GM21423 (cell line): ENCODE results near the gene PGM5.
A peak's percentile ranks its signal among the peaks of the same experiment; 100 is the strongest.
"Not testable (repeated sequence)": the region's sequence is repeated elsewhere in the genome, so short reads cannot be mapped to it uniquely, and the experiment has no call there.

ENCODE experiments used
- ATAC-seq: cut with Tn5 transposase; IDR thresholded peaks from one replicate; pipeline ENCODE4 v1.9.1; 2021; ENCODE audit warnings: mild to moderate bottlenecking, moderate library complexity; ENCODE audit not compliant: unreplicated experiment

PGM5 gene

GRCh38 chr9:68375789-68376188 lies 19.4 kb downstream of the PGM5 start:
- not testable (repeated sequence) for ATAC-seq

- peak; percentile 93 for ATAC-seq
Observed at GRCh38 chr9:68377723-68378122, 21.3 kb downstream of the PGM5 start.

DNA sequence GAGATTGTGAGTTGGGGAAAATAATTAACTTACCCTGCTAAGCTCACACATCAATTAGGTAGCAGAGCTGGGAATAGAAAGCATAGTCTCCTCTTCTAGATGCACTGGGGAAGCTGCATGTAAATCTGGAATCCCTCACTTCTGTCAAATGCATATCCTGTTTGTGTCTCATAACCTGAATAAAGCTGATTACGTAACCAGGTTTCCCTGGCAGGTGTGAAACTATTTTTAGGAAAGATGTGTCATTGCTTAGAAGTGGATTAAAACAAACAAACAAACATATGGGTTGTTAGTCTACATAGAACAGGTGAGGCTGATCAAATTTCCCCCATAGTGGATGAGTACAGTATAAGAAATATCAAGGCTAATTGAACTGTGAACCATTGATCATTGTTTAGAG lies 27.5 kb downstream of the PGM5 start:
- not testable (repeated sequence) for ATAC-seq

GRCh38 chr9:68389558-68389957 lies 33.1 kb downstream of the PGM5 start:
- ATAC-seq: not testable (repeated sequence)

DNA sequence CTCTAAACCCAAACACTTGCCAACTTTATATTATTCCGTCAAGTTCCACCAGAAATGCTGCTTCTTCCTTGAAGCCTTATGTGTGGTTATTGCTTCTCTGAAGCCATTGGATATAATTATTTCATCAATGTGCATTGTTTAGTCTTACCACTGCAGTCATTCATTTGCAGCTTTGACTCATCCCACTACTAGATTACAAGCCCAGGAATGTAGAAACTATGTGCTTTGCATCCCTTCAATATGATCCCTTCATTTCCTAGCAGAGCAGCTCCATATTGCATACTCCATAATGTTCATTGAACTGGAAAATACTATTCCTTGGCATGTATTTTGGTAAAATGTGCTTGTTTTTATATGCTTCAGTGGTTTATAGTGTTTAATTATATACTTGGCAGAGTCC lies 34.3 kb downstream of the PGM5 start:
- not testable (repeated sequence) for ATAC-seq

- not testable (repeated sequence) for ATAC-seq
Observed at GRCh38 chr9:68396411-68397094, 40.1 kb downstream of the PGM5 start.

DNA sequence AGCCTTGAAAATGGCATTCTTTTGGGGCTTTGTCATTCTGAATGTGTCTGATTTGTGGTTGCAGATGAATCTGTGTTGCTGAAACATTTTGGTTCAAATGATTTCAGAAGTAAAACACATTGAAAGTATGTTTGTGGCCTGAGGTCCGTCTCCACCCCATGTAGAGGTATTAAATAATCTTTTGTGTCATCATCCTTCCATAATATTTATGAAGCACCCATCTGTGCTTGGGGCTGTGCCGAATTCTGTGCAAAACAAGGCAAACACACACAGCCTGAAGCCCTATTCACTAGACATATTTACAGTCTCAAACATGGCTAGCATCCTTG lies 40.6 kb downstream of the PGM5 start:
- not testable (repeated sequence) for ATAC-seq

DNA sequence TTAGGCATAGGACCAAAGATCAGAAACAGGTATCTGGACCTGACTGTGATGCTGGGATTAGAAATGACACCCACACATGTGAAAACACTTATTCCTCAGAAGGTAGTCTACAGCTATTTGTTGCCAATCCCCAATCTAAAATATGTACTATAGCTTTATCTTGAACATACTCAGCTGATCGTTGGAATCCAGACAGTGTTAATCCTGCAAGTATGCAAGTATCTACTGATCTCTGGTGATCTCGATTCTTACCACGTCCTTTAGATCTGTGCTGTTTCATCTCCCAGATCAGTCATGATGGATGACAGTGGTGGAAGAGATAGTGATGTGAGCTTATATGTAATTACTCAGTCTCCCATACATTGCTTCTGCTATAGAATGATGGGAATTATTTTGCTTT lies 41.4 kb downstream of the PGM5 start:
- ATAC-seq: not testable (repeated sequence)

DNA sequence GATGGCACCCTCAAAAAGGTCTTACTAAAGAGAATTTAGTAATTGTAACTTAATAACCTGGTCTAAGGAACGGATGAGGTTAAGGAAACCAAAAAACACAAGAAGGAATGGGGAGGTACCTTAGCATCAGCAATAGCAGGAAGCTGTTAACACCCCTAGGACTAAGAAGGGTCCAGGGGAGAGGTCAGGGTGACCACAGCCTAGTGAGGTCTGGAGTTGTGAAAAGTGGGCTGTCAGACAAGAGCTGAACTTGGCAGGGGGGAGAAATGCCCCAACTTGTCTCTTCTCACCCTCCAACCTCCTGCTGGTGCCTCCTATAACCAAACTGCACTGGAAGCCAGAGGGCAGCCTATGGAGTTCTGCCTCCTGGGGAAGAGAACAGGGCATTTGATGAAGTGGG lies 41.9 kb downstream of the PGM5 start:
- ATAC-seq: not testable (repeated sequence)

GRCh38 chr9:68404421-68405185 lies 48.2 kb downstream of the PGM5 start:
- not testable (repeated sequence) for ATAC-seq

GRCh38 chr9:68411865-68412264 lies 55.5 kb downstream of the PGM5 start:
- ATAC-seq: not testable (repeated sequence)

GRCh38 chr9:68412754-68413153 lies 56.3 kb downstream of the PGM5 start:
- not testable (repeated sequence) for ATAC-seq

GRCh38 chr9:68415065-68415464 lies 58.7 kb downstream of the PGM5 start:
- ATAC-seq: not testable (repeated sequence)

DNA sequence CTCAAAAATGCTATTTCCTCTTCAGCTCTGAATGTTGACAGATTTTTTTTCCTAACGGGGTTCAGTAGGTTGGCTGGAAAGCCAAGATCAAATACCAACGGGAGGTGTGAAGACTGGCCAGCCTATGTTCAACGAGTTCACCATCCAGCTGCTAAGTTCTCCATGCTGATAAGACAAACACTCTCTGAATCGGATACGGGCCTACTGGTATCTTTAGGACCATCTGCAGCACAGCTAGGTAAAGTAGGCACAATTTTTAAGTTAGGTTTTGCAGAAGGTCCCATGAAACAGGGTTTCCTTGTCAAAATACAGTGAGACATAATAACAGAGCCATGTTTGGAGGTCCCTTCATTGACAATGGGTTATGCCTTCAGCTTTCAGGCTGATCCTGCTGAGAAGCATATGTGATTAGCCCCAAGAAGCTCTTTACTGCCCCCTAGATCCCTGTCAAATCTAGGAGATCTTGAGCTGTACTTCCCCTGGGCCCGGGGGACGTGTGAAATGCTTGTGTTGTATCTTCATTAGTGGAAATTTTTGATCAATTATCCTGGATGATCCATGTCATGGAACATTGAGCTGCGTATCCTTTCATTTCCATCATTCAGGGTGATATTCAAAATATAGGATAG lies 60.6 kb downstream of the PGM5 start:
- no peak for ATAC-seq

GRCh38 chr9:68417762-68418161 lies 61.4 kb downstream of the PGM5 start:
- no peak for ATAC-seq

DNA sequence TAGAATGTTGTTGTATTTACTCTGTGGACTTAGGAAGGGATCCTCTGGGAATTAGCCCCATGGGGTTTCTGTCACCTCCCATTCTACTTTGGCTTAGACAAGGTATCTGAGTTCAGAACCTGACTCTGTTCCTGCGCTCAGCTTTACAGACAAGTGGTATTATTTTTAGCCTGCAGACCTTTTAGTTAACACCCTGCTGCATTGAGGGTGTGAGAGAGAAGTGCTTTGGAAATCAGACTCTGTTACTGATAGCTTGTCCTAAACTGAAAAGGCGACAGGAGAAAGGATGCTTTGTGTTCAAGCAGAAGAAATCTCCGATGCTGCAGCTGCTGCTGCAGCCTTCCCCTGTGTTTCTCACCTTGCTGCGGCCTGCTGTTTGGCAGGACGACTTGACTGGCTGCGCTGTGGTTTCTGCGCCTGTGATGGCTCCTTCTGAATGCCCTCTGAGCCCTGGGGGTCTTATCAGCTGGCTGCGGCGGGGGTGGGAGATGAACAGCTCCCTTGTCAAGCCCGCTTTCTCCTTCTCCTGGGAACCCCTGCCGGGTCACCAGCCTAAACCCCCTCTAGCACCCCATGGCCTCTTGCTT lies 61.9 kb downstream of the PGM5 start:
- no peak for ATAC-seq

- no peak for ATAC-seq
Observed at GRCh38 chr9:68419901-68420300, 63.5 kb downstream of the PGM5 start.

- no peak for ATAC-seq
Observed at GRCh38 chr9:68426755-68427154, 70.3 kb downstream of the PGM5 start.

- ATAC-seq: no peak
Observed at GRCh38 chr9:68427216-68427977, 71.0 kb downstream of the PGM5 start.

DNA sequence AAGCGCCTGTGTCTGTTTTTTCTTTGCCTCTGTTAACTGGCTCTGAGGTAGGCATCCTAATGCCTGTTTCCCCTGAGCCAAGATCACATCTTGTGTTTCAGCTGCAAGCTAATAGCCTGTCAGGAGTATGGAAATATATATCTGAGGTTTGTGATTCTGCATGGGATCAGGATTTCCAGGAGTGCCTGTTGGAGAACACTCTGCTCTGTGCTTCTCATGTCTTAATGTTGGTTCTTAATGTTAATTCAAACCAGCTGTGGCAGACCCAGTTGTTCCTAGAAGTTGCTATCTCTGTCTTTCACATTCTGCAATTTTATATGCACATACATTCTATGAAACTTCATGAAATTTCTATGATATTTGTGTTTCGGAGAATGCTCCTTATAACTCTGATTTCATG lies 72.1 kb downstream of the PGM5 start:
- no peak for ATAC-seq

DNA sequence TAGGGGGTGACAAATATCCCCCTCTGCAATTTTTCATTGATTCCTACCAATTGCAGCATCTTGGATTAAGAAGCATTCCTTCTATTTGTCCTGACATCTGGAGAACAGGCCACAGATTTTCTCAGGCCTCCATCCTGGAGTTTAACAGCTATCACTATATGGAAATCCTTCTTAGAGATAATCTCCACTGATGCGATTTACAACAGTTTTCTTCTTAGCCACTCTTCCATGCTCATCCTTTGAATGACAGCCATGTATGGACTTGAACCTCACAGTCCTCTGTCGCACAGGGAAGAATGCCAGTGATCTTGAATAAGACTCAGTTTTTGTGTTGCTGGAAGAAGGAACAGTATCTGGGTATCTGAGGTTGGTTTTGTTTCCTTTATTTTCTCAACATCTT lies 73.2 kb downstream of the PGM5 start:
- no peak for ATAC-seq
